Measurements from ENCODE around the gene CNKSR3. TPM values are rescaled to one million over a fixed set of nuclear protein-coding genes. Genes with fewer than 3 reads are reported as not detected.

CNKSR3 gene
- total RNA-seq, 1 donor = 11.7 TPM

- no peak for DNase-seq (ENCODE audit: low read depth)
- H3K4me3 ChIP-seq (ENCODE audit: low read depth, low read length) = no peak overlapping the region
- TF ChIP-seq CTCF (IDR thresholded peaks at IDR 0.05; ENCODE audit: insufficient read depth, low read length) = no peak
Measured at GRCh38 chr6:154411076-154411475, 99.4 kb downstream of the CNKSR3 start.

GRCh38 chr6:154410619-154411072, 99.8 kb downstream of the CNKSR3 start:
- no peak overlapping the region for H3K4me3 ChIP-seq (ENCODE audit: low read depth, low read length)
- DNase-seq (ENCODE audit: low read depth) = peak; percentile 98
- no peak for TF ChIP-seq CTCF (IDR thresholded peaks at IDR 0.05; ENCODE audit: insufficient read depth, low read length)

GRCh38 chr6:154408891-154409500, 101.5 kb downstream of the CNKSR3 start:
- peak; percentile 41 for DNase-seq (ENCODE audit: low read depth)

GRCh38 chr6:154407440-154407839, 103.0 kb downstream of the CNKSR3 start:
- no peak for TF ChIP-seq CTCF (IDR thresholded peaks at IDR 0.05; ENCODE audit: insufficient read depth, low read length)
- DNase-seq (ENCODE audit: low read depth) = no peak
- no peak overlapping the region for H3K4me3 ChIP-seq (ENCODE audit: low read depth, low read length)

More at GRCh38 chr6:154408891-154409500, 101.5 kb downstream of the CNKSR3 start:
- no peak overlapping the region for H3K4me3 ChIP-seq (ENCODE audit: low read depth, low read length)
- TF ChIP-seq CTCF (IDR thresholded peaks at IDR 0.05; ENCODE audit: insufficient read depth, low read length) = peak; percentile 28

DNA sequence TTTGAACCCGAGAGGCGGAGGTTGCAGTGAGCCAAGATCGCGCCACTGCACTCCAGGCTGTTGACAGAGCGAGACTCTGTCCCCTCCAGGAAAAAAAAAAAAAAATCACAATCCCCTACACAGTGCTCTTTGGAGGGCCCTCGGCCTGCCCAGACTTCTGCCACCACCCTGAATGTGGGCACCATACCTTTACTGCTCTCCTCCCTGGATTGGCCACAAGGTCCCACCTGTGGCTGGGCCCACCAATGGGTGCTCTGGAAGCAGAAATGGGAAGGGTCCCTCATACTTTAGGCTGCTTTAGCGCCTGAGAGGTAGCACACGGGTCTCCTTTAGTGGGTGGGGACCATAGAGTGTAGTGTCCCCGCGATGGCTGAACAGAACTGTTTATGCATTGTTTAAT, 103.6 kb downstream of the CNKSR3 start:
- DNase-seq (ENCODE audit: low read depth) = no peak
- no peak overlapping the region for H3K4me3 ChIP-seq (ENCODE audit: low read depth, low read length)
- TF ChIP-seq CTCF (IDR thresholded peaks at IDR 0.05; ENCODE audit: insufficient read depth, low read length) = no peak

GRCh38 chr6:154406301-154406700, 104.2 kb downstream of the CNKSR3 start:
- no peak for TF ChIP-seq CTCF (IDR thresholded peaks at IDR 0.05; ENCODE audit: insufficient read depth, low read length)
- no peak overlapping the region for H3K4me3 ChIP-seq (ENCODE audit: low read depth, low read length)
- no peak for DNase-seq (ENCODE audit: low read depth)
